KG1 (cell line): ENCODE results near the gene RASGRF2.

Experiments used
- DNase-seq: peaks from one replicate; lab custom pipeline; 2025; lab: John Stamatoyannopoulos, UW

RASGRF2 gene

GRCh38 chr5:80959768-80960442 is at the start of gene RASGRF2:
TSS of gene RASGRF2 (plus strand) at chr5:80960363. CDS start at chr5:80960739, 376 bp downstream.
- DNase-seq: no peak

DNA sequence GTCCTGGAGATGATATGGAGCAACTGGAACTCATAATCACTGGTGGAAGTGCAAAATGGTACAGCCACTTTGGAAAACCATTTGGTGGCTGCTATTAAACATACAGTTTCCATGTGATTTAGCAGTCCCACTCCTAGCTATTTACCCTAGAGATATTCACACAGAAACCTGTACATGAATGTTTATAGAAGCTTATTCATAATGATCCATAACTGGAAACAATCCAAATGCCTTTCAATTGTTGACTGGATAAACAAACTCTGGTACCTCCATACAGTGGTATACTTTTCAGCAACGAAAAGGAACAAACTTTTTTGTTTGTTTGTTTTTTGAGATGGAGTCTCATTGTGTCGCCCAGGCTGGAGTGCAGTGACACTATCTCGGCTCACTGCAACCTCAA is 47.7 kb upstream of the RASGRF2 start:
- DNase-seq: no peak

- no peak for DNase-seq
Measured at GRCh38 chr5:80915716-80916115, 44.4 kb upstream of the RASGRF2 start.

- DNase-seq: no peak
Measured at GRCh38 chr5:80916676-80917075, 43.5 kb upstream of the RASGRF2 start.

DNA sequence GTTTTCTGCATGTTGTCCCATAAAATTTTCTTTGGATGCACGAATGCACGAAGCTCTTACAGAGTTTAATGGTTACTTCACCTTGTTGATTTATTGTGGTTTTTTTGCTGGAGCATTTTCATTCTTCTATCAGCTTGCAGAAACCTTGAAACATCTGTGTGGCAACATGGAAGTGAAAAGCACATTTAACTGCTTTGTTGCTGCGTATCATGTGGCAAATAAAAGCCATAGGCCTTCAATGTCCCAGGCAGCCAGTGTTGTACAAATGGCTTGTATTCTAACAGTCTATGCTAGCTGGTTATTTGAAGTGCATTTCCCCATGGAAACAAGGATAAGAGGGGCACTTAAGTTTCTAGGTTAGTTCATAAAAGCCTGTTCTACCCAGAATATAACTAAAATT is 42.5 kb upstream of the RASGRF2 start:
- DNase-seq: no peak

GRCh38 chr5:80919678-80920196 is 40.4 kb upstream of the RASGRF2 start:
- DNase-seq: no peak

DNA sequence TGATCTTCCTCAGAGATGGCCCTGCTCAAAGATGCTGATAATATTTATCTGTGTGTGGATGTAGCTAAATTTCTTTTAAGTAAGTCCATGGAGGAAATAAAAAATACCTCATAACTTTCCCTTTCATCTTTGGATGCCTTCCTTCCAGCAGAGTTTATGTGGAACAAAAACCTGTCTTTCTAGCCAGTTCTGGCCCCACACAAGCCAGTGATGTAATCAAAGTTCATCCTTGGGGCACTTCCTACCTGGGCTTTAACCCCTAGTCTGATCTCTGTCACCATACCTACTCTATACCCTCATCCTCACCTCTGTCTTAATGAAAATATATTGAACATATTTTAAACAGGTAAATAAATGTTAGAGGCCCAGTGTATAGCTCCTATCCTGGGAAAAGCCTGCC is 39.8 kb upstream of the RASGRF2 start:
- no peak for DNase-seq

- DNase-seq: no peak
Measured at GRCh38 chr5:80921026-80921425, 39.1 kb upstream of the RASGRF2 start.

GRCh38 chr5:80925931-80926330 is 34.2 kb upstream of the RASGRF2 start:
- DNase-seq: no peak

- no peak for DNase-seq
Measured at GRCh38 chr5:80926536-80926935, 33.6 kb upstream of the RASGRF2 start.

DNA sequence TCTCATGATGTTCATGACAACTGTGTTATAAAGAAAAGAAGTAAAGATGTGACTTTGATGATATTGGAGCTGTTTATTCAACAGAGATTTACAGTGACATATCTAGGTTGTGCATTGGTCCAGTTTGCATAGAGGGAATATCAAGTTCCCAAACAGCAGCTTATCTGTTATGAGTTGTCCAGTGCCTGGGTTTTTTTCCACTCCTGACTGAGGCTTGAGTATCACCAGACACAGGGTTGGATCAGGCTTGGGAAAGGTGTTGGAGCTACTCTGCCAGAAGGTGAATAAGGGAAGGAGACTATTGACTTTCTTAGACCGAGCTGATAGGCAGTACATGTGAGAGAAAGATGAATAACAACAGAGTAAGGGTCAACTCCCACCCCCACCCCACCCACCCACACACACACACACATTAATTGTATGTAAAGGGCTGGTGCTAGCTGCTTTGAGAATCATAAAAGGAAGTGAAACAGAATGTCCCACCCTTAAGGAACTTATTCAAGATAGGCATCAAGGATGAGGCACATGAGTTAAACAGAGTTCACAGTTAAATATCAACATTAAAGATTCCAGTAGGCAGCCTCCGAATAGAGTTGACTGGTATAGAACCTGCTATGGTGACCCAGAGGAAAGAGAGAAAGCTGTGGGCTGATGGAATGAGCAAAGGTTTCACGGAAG is 33.0 kb upstream of the RASGRF2 start:
- no peak for DNase-seq

DNA sequence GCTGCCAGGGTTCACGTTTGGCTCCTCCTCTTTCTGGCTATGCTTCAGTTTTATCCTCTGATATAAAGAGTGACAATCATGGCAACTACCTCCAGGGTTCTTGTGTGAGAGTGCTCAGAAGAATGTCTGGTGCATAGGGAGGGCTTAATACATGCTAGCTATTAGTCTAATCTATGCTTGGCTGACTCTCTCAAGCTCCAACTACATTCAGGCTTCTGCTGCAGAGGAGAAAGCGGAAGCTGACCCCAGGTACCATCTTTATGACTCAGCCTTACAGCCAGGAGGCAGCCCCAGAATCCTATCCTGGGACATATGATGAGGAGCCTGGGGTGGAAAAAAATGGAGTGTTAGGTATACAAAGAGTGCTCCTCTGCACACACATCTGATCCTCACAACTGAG is 32.1 kb upstream of the RASGRF2 start:
- no peak for DNase-seq

DNA sequence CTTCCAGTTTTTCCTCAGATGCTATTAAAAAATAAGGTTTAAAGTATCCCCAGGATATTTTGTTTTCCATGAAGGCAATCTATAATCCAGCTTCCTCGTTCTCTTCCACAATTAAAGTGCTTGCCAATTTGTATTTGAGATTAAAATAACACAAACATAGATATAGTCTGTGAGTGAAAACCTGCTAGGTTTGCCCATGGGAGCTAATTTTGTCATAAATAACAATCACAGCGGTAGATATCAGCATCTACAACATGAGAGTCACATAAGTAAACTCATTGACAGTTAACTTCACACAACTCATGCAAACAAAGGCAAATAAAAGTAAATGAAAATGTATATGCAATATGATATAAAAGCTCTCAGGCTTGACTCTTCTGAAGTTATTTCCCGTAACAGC is 29.2 kb upstream of the RASGRF2 start:
- no peak for DNase-seq

DNA sequence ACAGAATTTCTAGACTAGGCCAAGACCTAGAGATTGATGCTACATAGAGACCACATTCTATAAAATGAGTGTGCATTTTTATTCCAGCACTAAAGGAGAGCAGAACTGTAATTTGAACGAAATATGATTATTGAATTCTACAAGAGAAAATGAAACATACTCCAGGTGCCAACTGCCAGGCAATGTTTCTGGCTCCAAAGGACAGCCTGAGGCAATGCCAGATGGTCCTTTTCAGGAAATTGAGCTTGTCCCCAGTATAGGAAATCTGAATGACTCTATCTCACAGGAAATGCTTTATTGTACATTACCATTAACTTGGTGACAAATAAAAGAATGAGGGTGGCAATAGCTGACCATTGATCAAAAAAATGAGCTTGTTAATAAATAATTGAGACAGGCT is 28.8 kb upstream of the RASGRF2 start:
- no peak for DNase-seq

- DNase-seq: no peak
Measured at GRCh38 chr5:80933036-80933435, 27.1 kb upstream of the RASGRF2 start.

DNA sequence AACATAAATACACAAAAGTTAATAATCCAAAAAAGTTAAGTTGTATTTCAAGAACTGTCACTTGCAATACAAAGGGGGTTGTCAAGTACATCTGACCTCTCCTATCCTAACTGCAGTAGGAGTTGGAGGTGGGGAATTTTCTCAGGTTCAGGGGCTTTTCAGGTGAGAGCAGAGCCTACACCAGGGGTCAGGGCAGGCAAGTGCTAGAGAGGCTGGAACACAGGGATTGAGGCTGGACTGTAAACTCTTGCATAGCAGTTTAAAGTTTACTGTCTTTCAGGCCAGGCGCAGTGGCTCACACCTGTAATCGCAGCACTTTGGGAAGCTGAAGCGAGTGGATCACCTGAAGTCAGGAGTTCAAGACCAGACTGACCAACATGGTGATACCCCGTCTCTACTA is 25.4 kb upstream of the RASGRF2 start:
- no peak for DNase-seq

DNA sequence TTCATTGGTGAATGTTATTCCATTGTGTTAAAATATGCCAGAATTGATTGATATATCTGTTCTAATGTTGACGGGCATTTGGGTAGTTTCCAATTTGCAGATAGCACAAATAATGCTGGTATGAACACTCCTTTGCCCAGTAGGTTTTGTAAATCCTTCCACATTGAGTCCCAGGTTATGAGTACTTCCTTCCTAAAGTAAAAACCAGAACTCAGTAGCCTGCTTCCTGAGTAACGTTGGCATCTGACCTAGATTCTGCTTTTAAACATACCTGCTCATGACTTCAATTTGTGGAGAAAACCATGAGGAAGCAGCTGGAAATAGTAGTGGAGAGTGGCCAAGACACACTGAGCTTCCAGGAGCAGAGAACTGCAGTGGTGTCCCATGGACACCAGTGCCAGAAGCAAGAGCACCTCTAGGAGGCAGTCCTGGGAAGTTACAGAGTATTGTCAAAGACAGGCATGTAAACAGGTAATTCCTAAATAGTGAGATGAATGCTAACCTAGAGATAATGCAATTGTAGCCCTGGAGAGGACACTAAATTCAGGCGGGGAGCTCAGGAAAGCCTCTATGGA is 24.3 kb upstream of the RASGRF2 start:
- no peak for DNase-seq

DNA sequence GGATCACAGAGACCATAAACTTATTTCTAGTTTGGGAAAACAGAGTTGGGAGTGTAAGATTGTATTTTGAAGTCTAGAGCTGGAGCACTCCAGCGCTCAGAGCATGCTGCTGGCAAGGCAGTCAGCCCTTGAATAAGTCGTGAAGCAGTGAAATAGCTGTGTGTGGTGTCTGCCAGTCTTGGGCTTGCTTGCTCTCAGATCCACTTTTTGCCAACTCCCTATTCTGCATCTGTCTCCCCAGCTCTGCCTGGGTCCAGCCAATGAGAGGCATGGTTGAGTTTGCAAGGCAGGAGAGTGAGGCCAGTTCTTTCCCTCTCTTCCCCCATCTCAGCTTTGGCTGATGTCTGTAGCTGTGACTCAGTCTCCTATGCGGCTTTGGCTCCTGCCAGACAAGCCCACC is 23.3 kb upstream of the RASGRF2 start:
- DNase-seq: no peak

DNA sequence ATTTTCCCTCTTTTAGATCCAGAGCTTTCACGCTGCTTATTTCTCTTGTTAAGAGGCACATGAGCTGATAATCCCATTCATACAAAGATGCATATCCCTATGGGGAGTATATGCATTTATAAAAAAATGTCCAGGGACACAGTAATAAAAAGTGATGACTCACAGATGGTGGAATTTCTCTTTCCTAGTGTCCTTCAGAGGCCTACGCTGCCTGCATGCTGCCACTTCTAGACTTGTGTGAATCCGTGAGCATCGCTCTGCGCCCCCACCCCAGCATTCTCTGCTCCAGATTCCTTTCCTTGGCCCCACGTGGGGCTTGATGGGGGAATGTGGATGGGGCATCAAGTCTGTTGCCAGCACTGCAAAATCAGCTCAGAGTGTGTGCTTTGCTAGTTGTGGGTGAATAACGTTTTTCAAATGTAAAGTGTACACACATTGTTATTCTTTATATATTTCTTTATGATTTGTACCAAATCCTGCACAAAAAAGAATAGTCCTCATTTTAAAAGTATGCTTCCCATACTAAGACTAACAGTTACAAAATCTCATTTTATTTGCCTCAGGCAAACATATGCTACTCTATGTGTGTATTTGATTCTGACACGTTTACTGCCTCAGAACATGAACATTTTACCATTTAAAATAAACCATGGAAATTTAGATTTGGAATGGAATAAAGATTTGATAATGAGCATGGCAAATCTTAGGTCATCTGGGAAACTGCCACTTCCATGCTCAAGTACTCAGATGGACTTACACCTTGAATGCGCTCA is 22.4 kb upstream of the RASGRF2 start:
- DNase-seq: no peak

GRCh38 chr5:80941496-80941895 is 18.7 kb upstream of the RASGRF2 start:
- no peak for DNase-seq

DNA sequence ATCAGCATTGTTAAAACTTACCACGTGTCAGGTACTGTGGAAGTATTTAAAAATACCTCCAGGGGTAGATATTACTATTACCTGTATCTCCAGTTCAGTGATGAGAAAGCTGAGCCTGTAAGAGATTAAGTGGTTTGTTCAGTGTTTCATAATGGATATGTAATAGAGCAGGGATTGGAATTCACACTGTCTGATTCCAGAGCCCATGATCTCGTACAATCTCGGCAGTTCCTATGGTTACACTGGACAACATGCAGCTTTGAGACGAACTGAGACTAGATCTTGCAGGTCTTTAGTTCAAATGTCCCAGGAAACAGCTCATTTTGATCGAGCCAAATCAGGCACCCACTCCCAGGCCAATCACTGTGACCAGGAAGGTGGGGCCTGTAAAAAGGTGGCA is 8.8 kb upstream of the RASGRF2 start:
- DNase-seq: no peak

GRCh38 chr5:80953587-80953986 is 6.6 kb upstream of the RASGRF2 start:
- DNase-seq: no peak
